GM21367 (cell line): Measurements from ENCODE around the gene FAM210B.
"Not testable (repeated sequence)": the region's sequence is repeated elsewhere in the genome, so short reads cannot be mapped to it uniquely, and the experiment has no call there.

ENCODE experiments used
- ATAC-seq: cut with Tn5 transposase; IDR thresholded peaks from one replicate; pipeline ENCODE4 v1.9.1; 2021; ENCODE audit not compliant: unreplicated experiment

FAM210B gene

DNA sequence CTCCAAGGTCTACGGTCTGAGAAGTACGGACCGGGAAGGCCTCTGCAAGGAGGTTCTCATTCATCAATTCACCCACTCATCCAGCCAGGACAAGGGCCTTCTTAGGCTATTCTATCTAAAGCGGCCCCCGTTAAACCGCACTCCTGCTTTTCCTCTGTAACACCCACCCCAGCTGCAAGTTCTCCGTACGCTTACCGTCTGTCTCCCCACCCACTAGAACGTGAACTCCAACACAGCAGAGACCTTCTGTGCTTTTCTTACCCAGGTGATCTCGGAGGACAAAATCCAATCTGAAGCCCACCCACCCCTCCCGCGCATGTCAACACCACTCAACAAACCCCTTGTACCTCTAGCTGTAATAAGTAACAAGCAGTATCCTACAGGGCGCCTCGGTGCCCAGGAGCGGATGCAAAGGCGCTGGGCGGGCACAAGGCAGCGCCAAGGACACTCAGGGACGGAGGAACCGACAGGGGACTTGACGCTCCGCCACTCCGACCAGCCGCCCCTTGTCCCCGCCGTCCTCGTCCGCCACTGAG, 32.9 kb downstream of the FAM210B start:
- peak; percentile 15 for ATAC-seq

GRCh38 chr20:56392132-56392880, 33.5 kb downstream of the FAM210B start, which contains the start of the genes AURKA and CSTF1:
Gene AURKA, minus strand, starts transcription at chr20:56392215. Its CDS starts 4,018 bp downstream, at chr20:56388197.
Gene CSTF1, plus strand, starts transcription at chr20:56392645. Its CDS starts 2,908 bp downstream, at chr20:56395553.
- ATAC-seq, result peak; percentile 91

DNA sequence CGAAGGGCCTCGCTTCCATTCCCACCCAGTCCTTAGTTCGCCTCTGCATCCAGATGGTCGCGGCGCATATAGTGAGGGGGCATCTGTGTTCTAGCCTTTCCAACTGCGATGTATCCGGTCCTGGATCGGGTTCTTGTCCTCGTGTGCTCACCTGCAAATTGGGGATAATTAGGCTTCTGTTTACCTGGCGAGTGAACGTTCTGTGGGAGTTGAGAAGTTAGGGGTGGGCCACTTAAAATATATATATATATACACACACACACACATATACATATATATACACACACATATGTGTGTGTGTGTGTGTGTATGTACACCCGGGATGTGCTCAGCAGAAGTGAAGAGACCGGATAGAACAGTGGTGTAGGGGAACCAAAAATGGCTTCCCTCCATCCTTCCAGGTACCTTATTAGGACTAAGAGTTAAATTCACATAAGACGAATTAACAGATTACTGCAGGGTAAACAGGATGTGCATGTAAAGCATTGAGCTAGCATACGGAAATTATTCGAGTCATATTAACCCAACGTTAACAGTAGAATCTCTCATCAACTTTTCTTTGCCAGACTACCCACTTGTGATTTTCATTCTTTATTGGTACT, 34.2 kb downstream of the FAM210B start:
- no peak for ATAC-seq

DNA sequence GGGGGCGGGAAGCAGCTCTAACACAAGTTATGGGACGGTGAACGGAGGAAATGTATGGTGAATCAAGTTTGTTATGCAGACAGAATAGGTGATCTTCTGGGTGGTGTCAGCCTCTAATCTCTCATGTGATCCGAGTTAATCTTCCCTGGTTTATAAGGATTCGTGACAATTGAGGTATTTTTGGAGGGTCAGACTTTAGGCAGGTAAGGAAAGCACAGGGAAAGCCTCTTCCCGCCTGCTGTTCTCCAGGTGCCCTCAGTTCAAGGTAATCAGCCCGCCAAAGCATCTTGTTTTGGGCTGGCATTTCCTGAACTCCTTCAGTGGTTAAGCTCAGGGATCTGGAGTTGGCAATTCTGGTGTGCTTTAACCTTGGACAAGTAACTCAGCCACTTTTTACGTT, 34.9 kb downstream of the FAM210B start:
- no peak for ATAC-seq

- ATAC-seq, result no peak
These were observed 36.4 kb downstream of the FAM210B start for GRCh38 chr20:56395166-56395565.

- peak; percentile 57 for ATAC-seq
These were observed 41.3 kb downstream of the FAM210B start for GRCh38 chr20:56400001-56400640.

DNA sequence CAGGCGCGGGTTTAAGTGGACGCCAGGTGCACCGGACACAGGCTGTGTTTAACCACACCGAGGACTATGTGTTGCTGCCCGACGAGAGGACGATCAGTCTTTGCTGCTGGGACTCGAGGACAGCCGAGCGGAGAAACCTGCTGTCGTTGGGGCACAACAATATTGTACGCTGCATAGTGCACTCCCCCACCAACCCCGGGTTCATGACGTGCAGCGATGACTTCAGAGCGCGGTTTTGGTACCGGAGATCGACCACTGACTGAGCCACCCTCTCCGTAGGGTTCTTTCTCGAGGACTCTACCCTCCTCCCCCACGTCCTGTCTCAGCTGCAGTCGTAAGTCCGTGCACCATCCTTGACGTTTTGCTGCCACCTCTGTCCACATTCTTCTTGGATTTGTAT, 44.7 kb downstream of the FAM210B start:
- no peak for ATAC-seq

- ATAC-seq, result not testable (repeated sequence)
These were observed 46.6 kb downstream of the FAM210B start for GRCh38 chr20:56405356-56405755.

- ATAC-seq, result no peak
These were observed 48.1 kb downstream of the FAM210B start for GRCh38 chr20:56406910-56407309.

DNA sequence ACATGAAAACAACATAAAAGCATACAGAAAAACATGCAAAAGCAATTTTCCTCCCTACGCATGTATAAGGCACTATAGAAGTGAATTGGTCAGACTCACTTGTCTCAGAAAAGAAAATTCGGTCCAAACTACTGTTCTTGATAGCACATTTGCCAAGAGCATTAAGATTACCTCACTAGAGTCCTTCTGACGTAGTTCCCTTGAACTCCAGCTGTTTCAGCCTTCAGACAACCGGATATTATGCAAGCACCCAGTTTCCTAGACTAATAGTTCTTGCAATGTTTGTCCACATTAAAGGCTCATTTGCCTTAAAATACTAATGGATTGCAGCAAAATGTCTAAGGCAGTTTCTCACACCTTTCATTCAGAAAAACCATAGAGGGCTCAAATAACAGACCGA, 50.7 kb downstream of the FAM210B start:
- no peak for ATAC-seq

DNA sequence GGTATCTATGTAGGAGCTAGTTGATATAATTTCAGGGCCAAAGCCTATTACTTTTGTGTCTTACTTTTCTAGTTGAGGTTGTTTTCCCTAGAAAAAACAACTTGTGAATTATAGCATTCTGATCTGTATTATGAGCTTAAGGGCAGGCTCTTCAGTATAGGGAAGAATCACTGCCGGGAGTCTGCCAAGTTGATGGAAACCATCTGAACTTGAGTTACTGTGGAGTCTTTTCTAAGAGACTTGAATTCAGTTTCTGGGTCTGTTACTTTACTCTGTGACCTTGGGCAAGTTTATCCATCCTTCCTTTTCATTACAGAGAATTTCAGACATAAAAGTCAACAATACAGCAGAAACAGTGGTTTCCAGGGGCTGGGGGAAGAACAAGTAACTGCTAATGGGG, 51.2 kb downstream of the FAM210B start:
- ATAC-seq, result no peak

DNA sequence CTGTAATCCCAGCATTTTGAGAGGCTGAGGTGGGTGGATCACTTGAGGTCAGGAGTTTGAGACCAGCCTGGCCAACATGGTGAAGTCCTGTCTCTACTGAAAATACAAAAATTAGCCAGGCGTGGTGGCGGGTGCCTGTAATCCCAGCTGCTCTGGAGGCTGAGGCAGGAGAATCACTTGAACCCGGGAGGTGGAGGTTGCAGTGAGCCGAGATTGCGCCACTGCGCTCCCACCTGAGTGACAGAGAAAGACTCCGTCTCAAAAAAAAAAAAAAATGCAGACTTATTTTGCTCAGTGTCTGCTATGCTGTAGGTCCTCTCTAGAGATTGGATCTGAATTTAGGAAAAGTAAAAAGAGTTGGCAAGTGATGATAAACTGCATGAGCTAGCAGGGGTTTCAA, 52.5 kb downstream of the FAM210B start:
- ATAC-seq, result not testable (repeated sequence)

GRCh38 chr20:56411759-56412472, 53.1 kb downstream of the FAM210B start, which contains the start of gene CASS4:
Gene CASS4, plus strand, starts transcription at chr20:56412260. Its CDS starts 199 bp downstream, at chr20:56412459.
- ATAC-seq, result peak; percentile 51

DNA sequence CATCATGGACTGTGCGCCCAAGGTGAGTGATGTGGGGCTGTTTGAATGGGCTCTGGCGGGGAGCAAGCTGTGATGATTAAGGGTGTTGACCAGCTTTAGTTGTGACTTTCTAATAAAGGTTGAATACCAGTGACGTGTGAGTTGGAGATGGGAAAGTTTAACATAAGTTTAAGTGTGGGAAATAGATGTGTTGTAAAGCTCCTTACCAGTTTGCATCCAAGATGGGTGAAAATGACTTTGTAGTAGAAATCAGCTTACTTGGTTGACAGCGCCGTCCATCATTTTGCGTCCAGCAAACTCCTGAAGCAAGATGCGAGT, 53.7 kb downstream of the FAM210B start:
- no peak for ATAC-seq

GRCh38 chr20:56412949-56413348, 54.2 kb downstream of the FAM210B start:
- ATAC-seq, result no peak

DNA sequence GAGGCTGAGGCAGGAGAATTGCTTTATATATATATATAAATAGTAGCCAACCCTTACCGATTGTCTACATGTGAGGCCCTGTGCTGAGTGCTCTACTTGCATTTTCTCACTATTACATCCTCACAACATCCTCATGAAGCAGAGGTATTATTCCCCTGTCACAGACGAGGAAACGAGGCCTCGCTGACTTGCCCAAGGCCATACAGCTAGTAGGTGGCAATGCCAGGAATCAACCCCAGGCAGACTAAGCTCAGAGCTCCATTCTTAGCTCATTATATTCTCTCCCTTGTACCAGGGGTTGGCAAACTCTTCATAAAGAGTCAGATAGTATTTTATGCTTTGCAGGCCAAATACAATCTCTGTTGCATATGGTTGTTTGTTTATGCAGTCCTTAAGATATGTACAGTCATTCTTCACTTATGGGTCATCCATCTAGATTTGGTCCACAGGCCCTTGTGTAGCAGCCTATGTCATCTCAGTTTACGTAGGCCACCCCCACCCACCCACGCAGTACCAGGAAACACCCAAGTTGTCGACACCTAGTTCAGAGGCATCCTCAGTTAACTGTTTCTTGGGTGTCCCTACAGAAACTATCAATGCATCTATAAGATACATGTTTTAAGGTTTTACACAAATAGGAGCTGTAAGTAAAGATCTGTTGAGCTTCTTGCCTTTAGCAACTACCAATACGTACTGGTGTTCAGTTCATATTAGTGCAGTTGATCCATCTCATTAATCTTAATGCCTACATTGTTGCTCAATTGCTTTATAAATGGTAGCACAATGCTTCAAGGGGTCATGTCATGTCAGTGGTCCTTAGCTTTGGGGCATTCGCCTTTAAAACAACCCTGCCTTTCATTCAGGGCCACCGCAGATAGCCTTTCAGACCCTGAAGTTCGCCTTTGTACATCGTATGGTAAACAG, 56.3 kb downstream of the FAM210B start:
- ATAC-seq, result no peak

GRCh38 chr20:56417402-56417801, 58.6 kb downstream of the FAM210B start:
- ATAC-seq, result no peak

DNA sequence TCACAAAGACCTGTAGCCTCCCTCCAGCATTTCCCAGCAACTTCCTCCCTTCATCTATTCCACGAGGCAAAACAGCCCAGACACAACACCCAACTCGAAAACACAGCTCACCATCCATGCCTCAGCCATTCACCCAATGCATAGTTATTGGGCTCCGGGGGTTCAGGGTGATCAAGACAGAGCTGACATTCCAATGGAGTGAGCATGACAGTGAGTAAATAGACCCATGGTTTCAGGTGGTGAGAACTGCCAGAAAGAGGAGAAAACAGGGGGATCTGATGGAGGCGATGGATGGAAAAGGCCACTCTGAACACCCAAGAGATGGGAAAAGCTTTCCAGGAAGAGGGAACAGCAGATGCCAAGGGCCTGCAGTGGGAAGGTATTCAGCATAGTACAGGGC, 59.1 kb downstream of the FAM210B start:
- no peak for ATAC-seq
